H9 (cell line): Measurements from ENCODE around the gene PHACTR1. TPM values are rescaled to one million over a fixed set of nuclear protein-coding genes. Genes with fewer than 3 reads are reported as not detected.

Experiments
- DNase-seq: peaks from one replicate; pipeline ENCODE4 v3.0.0-alpha.2; 2017
- H2AFZ ChIP-seq: one replicate; pipeline ENCODE4 v1.6.1; 2013; ENCODE audit warnings: mild to moderate bottlenecking, low read length, control low read depth, moderate library complexity
- H2AK5ac ChIP-seq: 2 replicates; pipeline ENCODE4 v1.6.1; 2013; ENCODE audit warnings: low read length, control low read depth, mixed read lengths; ENCODE audit not compliant: insufficient read length
- H2BK120ac ChIP-seq: one replicate; pipeline ENCODE4 v1.6.1; 2013; ENCODE audit warnings: low read depth, mild to moderate bottlenecking, low read length, control low read depth, inconsistent platforms; ENCODE audit not compliant: poor library complexity, severe bottlenecking
- H2BK12ac ChIP-seq: 2 replicates; pipeline ENCODE4 v1.6.1; 2013; ENCODE audit warnings: low read length, control low read depth, mixed read lengths, low read depth; ENCODE audit not compliant: insufficient read length
- H2BK15ac ChIP-seq: 2 replicates; pipeline ENCODE4 v1.6.1; 2013; ENCODE audit warnings: low read depth, low read length, control low read depth
- H2BK20ac ChIP-seq: one replicate; pipeline ENCODE4 v1.6.1; 2013; ENCODE audit warnings: low read depth, mild to moderate bottlenecking, low read length, control low read depth, inconsistent platforms; ENCODE audit not compliant: poor library complexity, severe bottlenecking
- H2BK5ac ChIP-seq: 2 replicates; pipeline ENCODE4 v1.6.1; 2013; ENCODE audit warnings: low read length, control low read depth, mixed read lengths; ENCODE audit not compliant: insufficient read length
- H3K14ac ChIP-seq: 2 replicates; pipeline ENCODE4 v1.6.1; 2013; ENCODE audit warnings: low read length, control low read depth; ENCODE audit not compliant: insufficient read depth
- H3K18ac ChIP-seq: 2 replicates; pipeline ENCODE4 v1.6.1; 2013; ENCODE audit warnings: low read depth, mild to moderate bottlenecking, mixed read lengths, low read length, control low read depth; ENCODE audit not compliant: insufficient read length
- H3K23ac ChIP-seq: 2 replicates; pipeline ENCODE4 v1.6.1; 2013; ENCODE audit warnings: low read length, control low read depth, mixed read lengths, low read depth; ENCODE audit not compliant: insufficient read length
- H3K23me2 ChIP-seq: 2 replicates; pipeline ENCODE4 v1.6.1; 2013; ENCODE audit warnings: low read depth, mild to moderate bottlenecking, mixed read lengths, low read length, control low read depth; ENCODE audit not compliant: insufficient read length, poor library complexity, severe bottlenecking
- H3K27ac ChIP-seq: 2 replicates; pipeline ENCODE4 v1.5.1; 2013; ENCODE audit warnings: low read length, control low read depth, mixed read lengths, low read depth; ENCODE audit not compliant: insufficient read length
- H3K27me3 ChIP-seq: 2 replicates; pipeline ENCODE4 v1.6.1; 2013; ENCODE audit warnings: low read length, control low read depth, inconsistent platforms; ENCODE audit not compliant: insufficient read depth
- H3K4ac ChIP-seq: 2 replicates; pipeline ENCODE4 v1.6.1; 2013; ENCODE audit warnings: low read depth, mild to moderate bottlenecking, control low read depth, inconsistent platforms, low read length, moderate library complexity
- H3K4me1 ChIP-seq: 2 replicates; pipeline ENCODE4 v1.6.1; 2013; ENCODE audit warnings: low read length, control low read depth, inconsistent platforms; ENCODE audit not compliant: insufficient read depth
- H3K4me2 ChIP-seq: 2 replicates; pipeline ENCODE4 v1.6.1; 2013; ENCODE audit warnings: low read length, control low read depth, mixed read lengths; ENCODE audit not compliant: insufficient read length, insufficient read depth
- H3K56ac ChIP-seq: 2 replicates; pipeline ENCODE4 v1.6.1; 2013; ENCODE audit warnings: low read depth, mild to moderate bottlenecking, mixed read lengths, low read length, control low read depth; ENCODE audit not compliant: insufficient read length
- H3K79me1 ChIP-seq: 2 replicates; pipeline ENCODE4 v1.6.1; 2013; ENCODE audit warnings: low read depth, mild to moderate bottlenecking, moderate library complexity, low read length, control low read depth, inconsistent platforms; ENCODE audit not compliant: insufficient read depth, poor library complexity, severe bottlenecking
- H3K79me2 ChIP-seq: 2 replicates; pipeline ENCODE4 v1.6.1; 2013; ENCODE audit warnings: low read length, control low read depth, inconsistent platforms; ENCODE audit not compliant: insufficient read depth
- H3K9ac ChIP-seq: 2 replicates; pipeline ENCODE4 v1.6.1; 2013; ENCODE audit warnings: low read length, control low read depth, mixed read lengths; ENCODE audit not compliant: insufficient read length; ENCODE audit errors: extremely low read depth
- H3K9me3 ChIP-seq: one replicate; pipeline ENCODE4 v1.6.1; 2013; ENCODE audit warnings: low read depth, low read length, inconsistent platforms; ENCODE audit not compliant: control insufficient read depth
- H3T11ph ChIP-seq: one replicate; pipeline ENCODE4 v1.6.1; 2013; ENCODE audit warnings: mild to moderate bottlenecking, low read length, control low read depth, inconsistent platforms
- H4K20me1 ChIP-seq: one replicate; pipeline ENCODE4 v1.6.1; 2013; ENCODE audit not compliant: control insufficient read depth, insufficient read length, insufficient read depth
- H4K5ac ChIP-seq: 2 replicates; pipeline ENCODE4 v1.6.1; 2013; ENCODE audit warnings: low read depth, mild to moderate bottlenecking, mixed read lengths, low read length, control low read depth; ENCODE audit not compliant: insufficient read length
- H4K8ac ChIP-seq: replicated peaks from 2 replicates; pipeline ENCODE4 v1.6.1; 2013; ENCODE audit warnings: low read length, control low read depth, mixed read lengths, low read depth; ENCODE audit not compliant: insufficient read length
- H4K91ac ChIP-seq: 2 replicates; pipeline ENCODE4 v1.6.1; 2013; ENCODE audit warnings: low read depth, mild to moderate bottlenecking, moderate library complexity, mixed read lengths, low read length, control low read depth; ENCODE audit not compliant: insufficient read length
- H3K27ac Mint-ChIP-seq, 3 experiments: 2 replicates in 2 of 3; 3 replicates in 1 of 3; pipeline ENCODE4 v1.8.0; 2020 to 2021; ENCODE audit warnings: mixed read lengths in 3 of 3, mild to moderate bottlenecking in 1 of 3, moderate library complexity in 1 of 3
- H3K27me3 Mint-ChIP-seq: 2 replicates; pipeline ENCODE4 v1.8.0; 2021; ENCODE audit warnings: low read depth, mild to moderate bottlenecking, moderate library complexity, mixed read lengths
- H3K36me3 Mint-ChIP-seq, 3 experiments: 2 replicates in 2 of 3; 3 replicates in 1 of 3; pipeline ENCODE4 v1.8.0; 2020 to 2021; ENCODE audit warnings: low read depth in 3 of 3, mixed read lengths in 3 of 3; ENCODE audit not compliant: insufficient read depth in 1 of 3
- H3K4me1 Mint-ChIP-seq, 2 experiments: 2 replicates each; pipeline ENCODE4 v1.8.0; 2020; ENCODE audit warnings: mixed read lengths in 2 of 2
- H3K4me3 Mint-ChIP-seq, 2 experiments: 2 replicates in 1 of 2; 3 replicates in 1 of 2; pipeline ENCODE4 v1.8.0; 2020 to 2021; ENCODE audit warnings: mild to moderate bottlenecking in 2 of 2, mixed read lengths in 2 of 2, moderate library complexity in 1 of 2
- H3K9me3 Mint-ChIP-seq, 2 experiments: 2 replicates in 1 of 2; 3 replicates in 1 of 2; pipeline ENCODE4 v1.8.0; 2020; ENCODE audit warnings: mild to moderate bottlenecking in 2 of 2, mixed read lengths in 2 of 2, moderate library complexity in 1 of 2
- WGBS: extraction: QIAGEN DNeasy Blood & Tissue Kit; methylation state at CpG from one replicate; pipeline ENCODE4 v1.1.7; 2013; ENCODE audit warnings: missing lambda C conversion rate, low lambda C conversion rate, mixed read lengths; ENCODE audit not compliant: insufficient read length; ENCODE audit errors: extremely low coverage; 5-methylcytosine and 5-hydroxymethylcytosine counted together
- total RNA-seq: library from RNA; stranded (reverse); gene quantifications from 2 replicates; pipeline ENCODE4 v1.2.1, GENCODE V29; 2021
- TF ChIP-seq, protein P1 (sequence below): fragments of 200-600 bp; sonication (generic); conservative IDR thresholded peaks from 3 replicates; pipeline ENCODE4 v1.8.0; 2021; ENCODE audit warnings: antibody characterized with exemption, mild to moderate bottlenecking

Gene PHACTR1
- total RNA-seq, 1 experiment from 2014 or later, result 15.9 TPM

DNA sequence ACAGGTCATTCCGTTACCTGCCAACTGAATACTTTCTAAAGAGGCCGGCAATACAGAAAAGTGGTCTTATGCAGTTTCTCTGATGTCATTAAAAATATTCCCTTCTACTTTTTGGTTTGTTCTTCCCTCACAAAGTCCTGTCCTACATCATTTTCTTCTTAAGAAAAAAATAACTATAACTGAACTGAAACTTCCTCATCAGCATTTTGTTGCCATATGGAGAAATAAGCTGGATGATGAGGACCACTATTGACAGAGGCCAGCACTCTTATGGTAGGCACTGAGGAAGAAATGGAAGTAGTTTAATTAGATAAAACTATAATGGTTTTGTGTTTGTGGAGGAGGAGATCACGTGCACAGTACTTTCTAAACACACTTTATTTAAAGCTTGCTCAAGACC is 274.9 kb downstream of the PHACTR1 start:
- no peak for DNase-seq
- H3K23me2 ChIP-seq, result no peaks in the 10 kb centered on the region

More for the DNA sequence above, 274.9 kb downstream of the PHACTR1 start:
- Histone ChIP-seq H2BK15ac (no peak overlapping the region), H4K5ac (no peak overlapping the region), H3K27ac (no peak overlapping the region), H3K79me2 (0 out of 2 replicates have a peak, but pooled peaks cover 3% of the 10 kb centered on the region), H4K20me1 (no peaks in the 10 kb centered on the region), H2BK12ac (no peak overlapping the region), H3K14ac (no peak overlapping the region), H3K56ac (no peak overlapping the region), H4K8ac (no peak overlapping the region), H3K9me3 (no peaks in the 10 kb centered on the region), H3K23ac (no peak overlapping the region), H2BK20ac (no peak overlapping the region), H3K18ac (no peak overlapping the region), H3K27me3 (no peaks in the 10 kb centered on the region), H2AFZ (no peak overlapping the region), H3K79me1 (no peaks in the 10 kb centered on the region), H2BK5ac (no peak overlapping the region), H3K4ac (no peak overlapping the region), H3K4me2 (no peak overlapping the region), H2BK120ac (no peak overlapping the region), H2AK5ac (no peak overlapping the region), H3K4me1 (peaks cover 2% of the 10 kb centered on the region; the same call in 1 of the 2 replicates), H3K9ac (no peak overlapping the region), H4K91ac (no peak overlapping the region), H3T11ph (no peak overlapping the region)
- no peak overlapping the region for H3K27ac Mint-ChIP-seq
- no peak overlapping the region for H3K4me3 Mint-ChIP-seq
- H3K4me1 Mint-ChIP-seq, result peaks cover 19 to 23% of the 10 kb centered on the region in 2 experiments
- H3K9me3 Mint-ChIP-seq, result peaks cover 9 to 22% of the 10 kb centered on the region in 2 experiments; a peak in 4 of 5 replicates
- peaks cover 2% of the 10 kb centered on the region; the same call in 1 of the 2 replicates for H3K27me3 Mint-ChIP-seq
- TF ChIP-seq, protein P1, sequence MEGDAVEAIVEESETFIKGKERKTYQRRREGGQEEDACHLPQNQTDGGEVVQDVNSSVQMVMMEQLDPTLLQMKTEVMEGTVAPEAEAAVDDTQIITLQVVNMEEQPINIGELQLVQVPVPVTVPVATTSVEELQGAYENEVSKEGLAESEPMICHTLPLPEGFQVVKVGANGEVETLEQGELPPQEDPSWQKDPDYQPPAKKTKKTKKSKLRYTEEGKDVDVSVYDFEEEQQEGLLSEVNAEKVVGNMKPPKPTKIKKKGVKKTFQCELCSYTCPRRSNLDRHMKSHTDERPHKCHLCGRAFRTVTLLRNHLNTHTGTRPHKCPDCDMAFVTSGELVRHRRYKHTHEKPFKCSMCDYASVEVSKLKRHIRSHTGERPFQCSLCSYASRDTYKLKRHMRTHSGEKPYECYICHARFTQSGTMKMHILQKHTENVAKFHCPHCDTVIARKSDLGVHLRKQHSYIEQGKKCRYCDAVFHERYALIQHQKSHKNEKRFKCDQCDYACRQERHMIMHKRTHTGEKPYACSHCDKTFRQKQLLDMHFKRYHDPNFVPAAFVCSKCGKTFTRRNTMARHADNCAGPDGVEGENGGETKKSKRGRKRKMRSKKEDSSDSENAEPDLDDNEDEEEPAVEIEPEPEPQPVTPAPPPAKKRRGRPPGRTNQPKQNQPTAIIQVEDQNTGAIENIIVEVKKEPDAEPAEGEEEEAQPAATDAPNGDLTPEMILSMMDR, result no peak
- peaks cover 4 to 28% (median 8%) of the 10 kb centered on the region in 3 experiments; a peak in 6 of 7 replicates for H3K36me3 Mint-ChIP-seq
- WGBS, result no CpG with 5 or more reads among the region's 3 CpGs
